H1 (cell line): ENCODE measurements around the gene KCNC1. TPM values are rescaled to one million over a fixed set of nuclear protein-coding genes. Genes with fewer than 3 reads are reported as not detected.

Source experiments
- CTCF ChIA-PET: fragments of 300-600 bp; sonication (Branson Sonifier 250); formaldehyde crosslinking; loops from one replicate; lab custom pipeline; 2021; ENCODE audit not compliant: partially characterized antibody; lab: Charles Lee
- POLR2A ChIA-PET: fragments of 300-600 bp; sonication (Branson Sonifier 250); formaldehyde crosslinking; loops from one replicate; lab custom pipeline; 2021; ENCODE audit warnings: inconsistent platforms; ENCODE audit not compliant: partially characterized antibody; lab: Charles Lee
- DNase-seq, 2 experiments: peaks; one replicate each; pipeline versions ENCODE4 v3.0.0 to v3.0.0-alpha.2; 2010 to 2022; ENCODE audit warnings: low spot score in 2 of 2, low read depth in 1 of 2, mixed read lengths in 1 of 2
- FAIRE-seq: peaks from 2 replicates; lab custom pipeline; 2011; peaks lifted over from hg19 to GRCh38; lab: Jason Lieb, UNC
- H2AFZ ChIP-seq: 2 replicates; pipeline ENCODE4 v1.8.1; 2012; ENCODE audit warnings: low read length, inconsistent platforms
- H2AK5ac ChIP-seq: 2 replicates; pipeline ENCODE4 v1.6.1; 2013; ENCODE audit warnings: low read depth, low read length
- H2BK120ac ChIP-seq: replicated peaks from 2 replicates; pipeline ENCODE3; 2013; ENCODE audit warnings: low read depth, low read length, inconsistent platforms
- H2BK12ac ChIP-seq: 2 replicates; pipeline ENCODE4 v1.6.1; 2013; ENCODE audit warnings: low read depth, low read length
- H2BK15ac ChIP-seq: 2 replicates; pipeline ENCODE4 v1.6.1; 2013; ENCODE audit warnings: low read length
- H2BK20ac ChIP-seq: 2 replicates; pipeline ENCODE4 v1.6.1; 2013; ENCODE audit warnings: low read length
- H2BK5ac ChIP-seq: 2 replicates; pipeline ENCODE4 v1.6.1; 2013; ENCODE audit warnings: low read depth, low read length
- H3K14ac ChIP-seq: 2 replicates; pipeline ENCODE4 v1.6.1; 2013; ENCODE audit warnings: inconsistent platforms; ENCODE audit not compliant: insufficient read length
- H3K18ac ChIP-seq: 2 replicates; pipeline ENCODE4 v1.6.1; 2013; ENCODE audit warnings: low read length; ENCODE audit errors: extremely low read depth
- H3K23ac ChIP-seq: 2 replicates; pipeline ENCODE4 v1.6.1; 2013; ENCODE audit warnings: inconsistent platforms; ENCODE audit not compliant: insufficient read length
- H3K23me2 ChIP-seq: 2 replicates; pipeline ENCODE4 v1.6.1; 2013; ENCODE audit warnings: low read depth, low read length
- H3K27ac ChIP-seq: 2 replicates; pipeline ENCODE4 v1.6.1; 2011; ENCODE audit warnings: low read depth, low read length, inconsistent platforms
- H3K27me3 ChIP-seq, 4 experiments: replicated peaks in 1 of 4; 1 replicate in 1 of 4; 2 replicates in 3 of 4; pipeline versions ENCODE4 v1.6.1 to v1.8.1; 2011 to 2013; ENCODE audit warnings: low read length in 3 of 4, mild to moderate bottlenecking in 3 of 4, inconsistent platforms in 2 of 4, mixed read lengths in 2 of 4, moderate library complexity in 1 of 4; ENCODE audit not compliant: control insufficient read depth in 3 of 4, insufficient read depth in 3 of 4; ENCODE audit errors: extremely low read depth in 1 of 4
- H3K36me3 ChIP-seq, 4 experiments: 2 replicates each; pipeline versions ENCODE4 v1.6.1 to v1.8.1; 2011 to 2013; ENCODE audit warnings: mild to moderate bottlenecking in 4 of 4, low read length in 3 of 4, moderate library complexity in 2 of 4, control low read depth in 1 of 4, inconsistent platforms in 1 of 4; ENCODE audit not compliant: insufficient read depth in 4 of 4, control insufficient read depth in 2 of 4
- H3K4ac ChIP-seq: replicated peaks from 2 replicates; pipeline ENCODE3; 2013; ENCODE audit warnings: low read length, low read depth, mixed read lengths, inconsistent platforms; ENCODE audit not compliant: insufficient read length
- H3K4me1 ChIP-seq, 4 experiments: replicated peaks in 1 of 4; 1 replicate in 1 of 4; 2 replicates in 3 of 4; pipeline versions ENCODE4 v1.6.1 to v1.8.1; 2011 to 2013; ENCODE audit warnings: low read length in 3 of 4, inconsistent platforms in 2 of 4, mixed read lengths in 1 of 4; ENCODE audit not compliant: insufficient read depth in 4 of 4, control insufficient read depth in 3 of 4
- H3K4me2 ChIP-seq, 2 experiments: 2 replicates each; pipeline versions ENCODE4 v1.6.1 to v1.8.1; 2011 to 2013; ENCODE audit warnings: low read depth in 2 of 2, low read length in 2 of 2, control low read depth in 1 of 2, inconsistent platforms in 1 of 2, mild to moderate bottlenecking in 1 of 2; ENCODE audit not compliant: insufficient read depth in 1 of 2
- H3K4me3 ChIP-seq, 4 experiments: fragments of 200-600, 300-600 bp in 1 of 4; sonication (generic), shearing (Covaris generic), sonication (Bioruptor Twin) in 1 of 4; 2 replicates each; pipeline versions ENCODE4 v1.5.1 to v1.8.1; 2011 to 2016; ENCODE audit warnings: low read length in 4 of 4, low read depth in 3 of 4, control low read depth in 2 of 4, inconsistent platforms in 2 of 4, mild to moderate bottlenecking in 2 of 4, mixed read lengths in 1 of 4, moderate library complexity in 1 of 4; ENCODE audit not compliant: insufficient read depth in 2 of 4; ENCODE audit errors: extremely low read depth in 1 of 4
- H3K56ac ChIP-seq: replicated peaks from 2 replicates; pipeline ENCODE3; 2013; ENCODE audit warnings: low read depth, mild to moderate bottlenecking, mixed read lengths, low read length, inconsistent platforms; ENCODE audit not compliant: insufficient read length
- H3K79me1 ChIP-seq: 2 replicates; pipeline ENCODE4 v1.6.1; 2013; ENCODE audit warnings: low read depth, low read length, control low read depth
- H3K79me2 ChIP-seq, 2 experiments: 2 replicates each; pipeline versions ENCODE4 v1.6.1 to v1.8.1; 2012 to 2013; ENCODE audit warnings: low read length in 2 of 2, mild to moderate bottlenecking in 2 of 2, inconsistent platforms in 1 of 2; ENCODE audit not compliant: insufficient read depth in 2 of 2, control insufficient read depth in 1 of 2
- H3K9ac ChIP-seq, 4 experiments: replicated peaks in 1 of 4; 1 replicate in 1 of 4; 2 replicates in 3 of 4; pipeline versions ENCODE4 v1.6.1 to v1.8.1; 2011 to 2013; ENCODE audit warnings: low read depth in 3 of 4, low read length in 3 of 4, control low read depth in 2 of 4, mild to moderate bottlenecking in 2 of 4, moderate library complexity in 2 of 4, inconsistent platforms in 1 of 4; ENCODE audit errors: extremely low read depth in 1 of 4
- H3K9me3 ChIP-seq, 2 experiments: 2 replicates each; pipeline versions ENCODE4 v1.6.1 to v1.8.1; 2012 to 2013; ENCODE audit warnings: mild to moderate bottlenecking in 2 of 2, moderate library complexity in 2 of 2, control low read depth in 1 of 2, inconsistent platforms in 1 of 2, low read depth in 1 of 2, low read length in 1 of 2, mixed read lengths in 1 of 2; ENCODE audit not compliant: insufficient read depth in 2 of 2
- H4K20me1 ChIP-seq, 2 experiments: replicated peaks in 1 of 2; 2 replicates each; pipeline versions ENCODE3 to v1.8.1; 2011 to 2013; ENCODE audit warnings: inconsistent platforms in 2 of 2, low read length in 2 of 2, mild to moderate bottlenecking in 1 of 2; ENCODE audit not compliant: insufficient read depth in 2 of 2, control insufficient read depth in 1 of 2
- H4K5ac ChIP-seq: 2 replicates; pipeline ENCODE4 v1.6.1; 2013; ENCODE audit warnings: low read length, low read depth, mixed read lengths, inconsistent platforms; ENCODE audit not compliant: insufficient read length
- H4K8ac ChIP-seq: 2 replicates; pipeline ENCODE4 v1.8.0; 2013; ENCODE audit warnings: mild to moderate bottlenecking, moderate library complexity, low read length, inconsistent platforms; ENCODE audit not compliant: insufficient read depth; ENCODE audit errors: extremely low read depth
- H4K91ac ChIP-seq: replicated peaks from 2 replicates; pipeline ENCODE3; 2013; ENCODE audit warnings: low read length, mixed read lengths, inconsistent platforms; ENCODE audit not compliant: insufficient read length
- CBX8 ChIP-seq: fragments of 300-800, 300-1000 bp; sonication (generic); IDR thresholded peaks from 2 replicates; pipeline ENCODE4 v1.7.1; 2016; ENCODE audit warnings: low read depth, low read length, borderline replicate concordance
- MAFK ChIP-seq: IDR thresholded peaks from 2 replicates; pipeline ENCODE4 v1.6.1; 2012; ENCODE audit warnings: low read depth, mild to moderate bottlenecking, improper control_type of control experiment, low read length
- SUZ12 ChIP-seq: fragments of 200-600 bp; sonication (generic); IDR thresholded peaks from 2 replicates; pipeline ENCODE4 v1.6.1; 2012; ENCODE audit warnings: mild to moderate bottlenecking, inconsistent platforms, low read length, moderate library complexity, mixed read lengths
- TBP ChIP-seq: IDR thresholded peaks from 2 replicates; pipeline ENCODE4 v1.6.1; 2011; ENCODE audit warnings: low read depth, low read length, improper control_type of control experiment
- WGBS, 2 experiments: shearing (Covaris generic) in 1 of 2; methylation state at CpG; one replicate each; pipeline versions ENCODE4 v1.1.6 to v1.1.7; 2013 to 2015; ENCODE audit warnings: low lambda C conversion rate in 2 of 2, mixed read lengths in 2 of 2, inconsistent platforms in 1 of 2, low coverage in 1 of 2, missing lambda C conversion rate in 1 of 2; ENCODE audit not compliant: insufficient replicate concordance in 2 of 2, insufficient coverage in 1 of 2, insufficient read length in 1 of 2; ENCODE audit errors: extremely low coverage in 1 of 2, missing lambda C conversion rate in 1 of 2; 5-methylcytosine and 5-hydroxymethylcytosine counted together
- polyA plus RNA-seq, 7 experiments: library from polyadenylated mRNA; depleted of rRNA in 3 of 7; stranded (reverse) in 5 of 7; unstranded in 2 of 7; fragments of >200 nt in 5 of 7; fragments of 200-250 nt in 2 of 7; gene quantifications; 1 replicate in 5 of 7; 2 replicates in 1 of 7; 4 replicates in 1 of 7; pipeline versions ENCODE4 v1.2.1 to v1.2.3, GENCODE V29; 2011 to 2013; ENCODE audit warnings: missing spikeins in 2 of 7, mixed read lengths in 2 of 7
- total RNA-seq: library from RNA; stranded (reverse); fragmentation: NEBNext Ultra II Directional; extraction: Animal tissue kit (Norgen Biotek cat#: 25700); gene quantifications from 2 replicates; pipeline ENCODE4 v1.2.1, GENCODE V29; 2021

KCNC1 gene
- total and polyA plus RNA-seq, 2 of the 8 experiments (the other 6 are each of a cell fraction or from before 2014, with no cell fraction given) = 0.11 to 0.26 TPM

DNA sequence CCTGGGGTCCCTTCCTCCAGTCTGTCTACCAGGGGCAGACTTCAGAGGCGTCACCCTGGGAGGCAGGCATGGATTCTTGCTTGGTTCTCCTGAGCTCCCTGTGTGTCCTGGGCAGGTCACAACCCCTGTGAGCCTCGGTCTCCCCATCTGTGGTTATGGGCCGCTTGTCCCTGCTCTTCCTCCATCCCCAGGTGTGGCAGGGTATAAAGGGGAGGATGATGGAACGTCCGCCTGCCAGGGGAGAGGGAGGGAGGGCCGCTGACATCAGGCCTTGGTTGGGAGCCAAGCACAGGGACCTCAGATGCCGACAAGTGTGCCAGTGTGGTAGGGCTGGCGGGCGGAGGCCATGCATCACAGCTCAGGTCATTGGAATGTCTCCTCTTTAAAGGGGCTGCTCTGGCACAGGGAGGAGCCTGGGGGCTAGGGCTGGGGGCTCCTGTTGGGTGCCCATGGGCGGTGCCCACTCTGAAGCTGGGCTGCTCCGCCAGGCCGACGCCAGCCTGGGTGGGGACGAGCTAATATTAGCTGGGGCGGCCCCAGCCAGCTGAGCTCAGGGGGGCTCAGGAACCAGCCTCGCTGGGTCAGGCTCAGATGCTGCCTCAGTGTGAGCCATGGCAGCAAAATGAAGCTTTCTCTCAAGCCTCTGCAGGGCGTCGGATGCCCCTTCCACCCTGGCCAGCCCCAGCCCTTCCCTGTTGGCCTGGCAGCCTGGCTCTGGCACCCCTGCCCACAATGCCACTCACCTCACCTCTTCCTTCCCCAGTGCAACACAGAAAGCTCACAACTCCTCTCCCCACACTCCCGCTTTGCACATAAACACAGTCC is 12.8 kb downstream of the KCNC1 start:
- 90% methylated on average over 18 of the region's 19 CpGs; no CpG with 5 or more reads in 1 of the 2 experiments for WGBS, 2 experiments
- no peaks in the 10 kb centered on the region for H4K20me1 ChIP-seq
- H2BK120ac ChIP-seq = no peak overlapping the region
- H3K79me1 ChIP-seq = no peaks in the 10 kb centered on the region
- H3K4ac ChIP-seq = no peak overlapping the region
- no peak overlapping the region for H4K5ac ChIP-seq
- H3K79me2 ChIP-seq = no peaks in the 10 kb centered on the region
- H2BK15ac ChIP-seq = no peak overlapping the region
- H3K9me3 ChIP-seq = no peaks in the 10 kb centered on the region
- ChIA-PET CTCF (interaction anchor here (0.8 to 11.8 kb wide), 13 partner anchors 9 to 232 kb away, joined by 3 to 159 read pairs (median 7); partner anchors contain the start of gene KCNC1), POLR2A (no interaction called here)
- no peak overlapping the region for H3K9ac ChIP-seq
- no peak overlapping the region for H3K56ac ChIP-seq
- no peak overlapping the region for H2BK5ac ChIP-seq
- no peaks in the 10 kb centered on the region; a peak in 1 of 7 replicates for H3K27me3 ChIP-seq
- H3K4me2 ChIP-seq = no peak overlapping the region
- no peaks in the 10 kb centered on the region for H3K23me2 ChIP-seq
- no peak overlapping the region for H2AFZ ChIP-seq
- H3K14ac ChIP-seq = no peak overlapping the region
- H3K4me3 ChIP-seq = no peak overlapping the region
- no peaks in the 10 kb centered on the region for H3K36me3 ChIP-seq
- H2BK20ac ChIP-seq = no peak overlapping the region
- H3K4me1 ChIP-seq = no peaks in the 10 kb centered on the region
- DNase-seq (no peak), FAIRE-seq (no peak)
- H4K91ac ChIP-seq = no peak overlapping the region
- no peak overlapping the region for H2AK5ac ChIP-seq
- H2BK12ac ChIP-seq = no peak overlapping the region
- H3K27ac ChIP-seq = no peak overlapping the region
- no peak overlapping the region for H3K18ac ChIP-seq
- H4K8ac ChIP-seq = no peak overlapping the region
- no peak overlapping the region for H3K23ac ChIP-seq
- TF ChIP-seq CBX8 (no peak), MAFK (no peak), TBP (no peak), SUZ12 (no peak)
